ENCODE results near the gene PHF21B.

PHF21B gene

GRCh38 chr22:44891791-44892190 is 118.0 kb downstream of the PHF21B start:
- no peak for TF ChIP-seq GATA3 (IDR thresholded peaks at IDR 0.05; ENCODE audit: low read depth, low read length)
- no peak for TF ChIP-seq GATA2 (IDR thresholded peaks at IDR 0.05; ENCODE audit: low read depth, low read length)

- TF ChIP-seq GATA2 (IDR thresholded peaks at IDR 0.05; ENCODE audit: low read depth, low read length) (no peak), GATA3 (IDR thresholded peaks at IDR 0.05; ENCODE audit: low read depth, low read length) (no peak)
Measured at GRCh38 chr22:44891293-44891747, 118.5 kb downstream of the PHF21B start.

- TF ChIP-seq GATA3 (IDR thresholded peaks at IDR 0.05; ENCODE audit: low read depth, low read length) = no peak
- TF ChIP-seq GATA2 (IDR thresholded peaks at IDR 0.05; ENCODE audit: low read depth, low read length) = no peak
Measured at GRCh38 chr22:44890416-44891292, 119.2 kb downstream of the PHF21B start.

DNA sequence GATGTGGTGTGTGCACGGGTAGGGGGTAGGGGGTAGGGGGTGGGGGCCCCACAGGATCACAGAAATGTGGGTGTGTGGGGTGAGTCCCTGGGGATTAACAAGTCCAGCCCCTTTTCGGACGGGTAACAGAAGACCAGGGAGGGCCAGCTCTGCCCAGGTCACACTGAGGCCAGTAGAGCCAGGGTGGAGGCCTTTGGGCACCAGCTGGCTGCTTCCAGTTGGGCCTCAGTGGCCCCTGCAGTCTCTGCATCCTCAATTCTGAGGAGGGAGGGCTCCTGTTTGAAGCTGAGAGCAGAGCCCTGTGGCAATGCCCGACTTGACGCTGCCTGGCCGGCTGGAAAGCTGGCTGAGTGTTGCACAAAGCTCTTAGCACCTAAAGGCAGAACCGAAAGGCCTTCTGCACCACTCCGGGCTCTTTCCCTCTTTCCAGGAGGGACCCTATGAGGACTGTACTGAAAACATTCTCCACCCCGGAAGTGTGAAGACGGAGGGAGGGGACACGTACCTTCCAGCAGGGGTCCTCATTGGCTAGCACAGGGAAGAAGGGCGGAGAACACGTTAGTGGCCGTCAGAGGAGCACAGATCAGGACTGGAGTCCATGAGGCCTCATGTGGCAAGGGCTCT is 120.4 kb downstream of the PHF21B start:
- TF ChIP-seq GATA3 (IDR thresholded peaks at IDR 0.05; ENCODE audit: low read depth, low read length) = no peak
- TF ChIP-seq GATA2 (IDR thresholded peaks at IDR 0.05; ENCODE audit: low read depth, low read length) = no peak

- TF ChIP-seq GATA3 (IDR thresholded peaks at IDR 0.05; ENCODE audit: low read depth, low read length) (no peak), GATA2 (IDR thresholded peaks at IDR 0.05; ENCODE audit: low read depth, low read length) (no peak)
Measured at GRCh38 chr22:44888491-44889254, 121.1 kb downstream of the PHF21B start.

- TF ChIP-seq GATA3 (IDR thresholded peaks at IDR 0.05; ENCODE audit: low read depth, low read length) = no peak
- TF ChIP-seq GATA2 (IDR thresholded peaks at IDR 0.05; ENCODE audit: low read depth, low read length) = no peak
Measured at GRCh38 chr22:44887941-44888366, 121.9 kb downstream of the PHF21B start.

GRCh38 chr22:44885806-44886360 is 123.9 kb downstream of the PHF21B start:
- TF ChIP-seq GATA2 (IDR thresholded peaks at IDR 0.05; ENCODE audit: low read depth, low read length) (no peak), GATA3 (IDR thresholded peaks at IDR 0.05; ENCODE audit: low read depth, low read length) (no peak)

DNA sequence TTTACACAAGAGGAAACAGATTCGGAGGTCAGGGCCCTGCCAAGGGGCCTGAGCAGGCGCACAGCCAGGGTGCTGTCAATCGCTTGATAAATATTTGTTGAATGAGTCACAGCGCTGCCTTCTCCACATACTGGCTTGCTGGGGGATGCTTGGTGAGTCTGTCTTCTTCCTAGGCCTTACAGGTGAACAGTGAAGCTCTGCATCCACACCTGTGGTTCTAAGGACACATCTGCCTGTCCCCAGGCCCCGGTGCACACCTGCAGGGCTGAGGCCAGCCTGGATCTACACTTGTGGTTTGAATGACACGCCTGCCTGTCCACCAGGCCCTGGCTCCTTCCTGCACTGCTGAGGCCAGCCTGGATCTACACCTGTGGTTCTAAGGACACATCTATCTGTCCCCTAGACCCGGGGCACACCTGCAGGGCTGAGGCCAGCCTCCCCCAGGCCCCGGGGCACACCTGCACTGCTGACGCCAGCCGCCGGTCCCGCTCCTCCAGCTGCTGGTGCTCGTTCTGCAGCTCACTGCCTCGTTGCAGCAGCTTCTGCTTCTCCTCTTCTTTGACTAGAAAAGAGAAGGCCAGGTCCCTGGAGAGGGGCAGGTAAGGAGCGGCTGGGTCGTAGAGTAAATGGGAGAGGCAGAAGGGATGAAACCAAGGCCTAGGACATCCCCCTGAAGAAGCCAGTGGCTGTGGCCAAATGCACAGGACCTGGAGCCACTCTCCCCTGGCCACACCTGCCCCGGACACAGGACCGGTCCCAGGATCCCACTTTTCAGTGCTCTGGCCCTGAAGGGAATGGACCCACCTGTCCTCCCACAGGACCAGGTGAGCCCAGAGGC is 124.6 kb downstream of the PHF21B start:
- TF ChIP-seq GATA2 (IDR thresholded peaks at IDR 0.05; ENCODE audit: low read depth, low read length) (no peak), GATA3 (IDR thresholded peaks at IDR 0.05; ENCODE audit: low read depth, low read length) (no peak)

DNA sequence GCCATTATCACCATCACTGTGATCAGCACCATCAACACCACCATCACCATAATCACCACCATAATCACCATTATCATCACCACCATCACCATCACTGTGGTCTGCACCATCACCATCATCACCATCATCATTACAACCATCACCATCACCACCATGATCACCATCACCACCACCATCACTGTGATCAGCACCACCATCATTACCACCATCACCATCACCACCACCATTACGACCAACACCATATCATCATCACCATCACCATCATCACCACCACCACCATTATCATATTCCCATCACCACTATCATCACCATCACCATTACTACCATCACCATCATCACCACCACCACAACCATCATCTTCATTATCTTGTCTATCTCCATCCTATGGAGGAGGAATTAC is 125.2 kb downstream of the PHF21B start:
- TF ChIP-seq GATA2 (IDR thresholded peaks at IDR 0.05; ENCODE audit: low read depth, low read length) = no peak
- TF ChIP-seq GATA3 (IDR thresholded peaks at IDR 0.05; ENCODE audit: low read depth, low read length) = no peak

GRCh38 chr22:44883011-44883421 is 126.8 kb downstream of the PHF21B start:
- no peak for TF ChIP-seq GATA2 (IDR thresholded peaks at IDR 0.05; ENCODE audit: low read depth, low read length)

- no peak for TF ChIP-seq GATA3 (IDR thresholded peaks at IDR 0.05; ENCODE audit: low read depth, low read length)
- TF ChIP-seq GATA2 (IDR thresholded peaks at IDR 0.05; ENCODE audit: low read depth, low read length) = no peak
Measured at GRCh38 chr22:44882226-44882905, 127.4 kb downstream of the PHF21B start.

GRCh38 chr22:44881624-44882023 is 128.2 kb downstream of the PHF21B start:
- no peak for TF ChIP-seq GATA3 (IDR thresholded peaks at IDR 0.05; ENCODE audit: low read depth, low read length)
- TF ChIP-seq GATA2 (IDR thresholded peaks at IDR 0.05; ENCODE audit: low read depth, low read length) = no peak

Measured in SH-SY5Y (cell line).